ENCODE data around the gene ATP2B2.
A peak's percentile ranks its signal among the peaks of the same experiment; 100 is the strongest.

Gene ATP2B2

GRCh38 chr3:10389339-10389738 is 116.0 kb downstream of the ATP2B2 start (continued):
- TF ChIP-seq REST (tag by site-specific recombination; IDR thresholded peaks at IDR 0.05) (no peak), ZNF777 (tag by site-specific recombination; IDR thresholded peaks at IDR 0.05; ENCODE audit: borderline replicate concordance) (no peak), ZNF426 (tag by site-specific recombination; IDR thresholded peaks at IDR 0.05) (no peak), ZNF701 (tag by site-specific recombination; IDR thresholded peaks at IDR 0.05) (no peak)

GRCh38 chr3:10387881-10388609 is 117.3 kb downstream of the ATP2B2 start:
- no peak overlapping the region for H3K4me3 ChIP-seq (ENCODE audit: low read depth, low read length)
- CTCF ChIA-PET: no interaction called here
- POLR2A ChIA-PET: no interaction called here
- no peaks in the 10 kb centered on the region for H3K4me1 ChIP-seq (ENCODE audit: control insufficient read depth, insufficient read depth, low read length)
- no peaks in the 10 kb centered on the region for H3K36me3 ChIP-seq (ENCODE audit: control insufficient read depth in 2 of 2, insufficient read depth in 1 of 2, low read length in 2 of 2)
- TF ChIP-seq ZNF311 (tag by site-specific recombination; IDR thresholded peaks at IDR 0.05; ENCODE audit: borderline replicate concordance): 0 out of 2 replicates have a peak, but pooled peaks have one; percentile 36
- TF ChIP-seq ZNF184 (tag by site-specific recombination; IDR thresholded peaks at IDR 0.05): no peak; the same call in 1 of the 2 replicates
- peak; percentile 68 for TF ChIP-seq SETDB1 (IDR thresholded peaks at IDR 0.05; ENCODE audit: insufficient read length, low read length)
- no peak for TF ChIP-seq ZNF354C (tag by site-specific recombination; IDR thresholded peaks at IDR 0.05; ENCODE audit: borderline replicate concordance, low read depth)
- no peaks in the 10 kb centered on the region for H3K9me3 ChIP-seq (ENCODE audit: control insufficient read depth, insufficient read depth, low read depth, low read length)
- H3K27ac ChIP-seq (ENCODE audit: extremely low read depth, low read depth, low read length): no peak overlapping the region

GRCh38 chr3:10386121-10386520 is 119.3 kb downstream of the ATP2B2 start:
- ChIA-PET CTCF (no interaction called here), POLR2A (no interaction called here)
- no peaks in the 10 kb centered on the region for H3K9me3 ChIP-seq (ENCODE audit: control insufficient read depth, insufficient read depth, low read depth, low read length)
- no peaks in the 10 kb centered on the region for H3K4me1 ChIP-seq (ENCODE audit: control insufficient read depth, insufficient read depth, low read length)
- H3K27ac ChIP-seq (ENCODE audit: extremely low read depth, low read depth, low read length): no peak overlapping the region
- no peaks in the 10 kb centered on the region for H3K36me3 ChIP-seq (ENCODE audit: control insufficient read depth in 2 of 2, insufficient read depth in 1 of 2, low read length in 2 of 2)
- TF ChIP-seq ZNF664 (tag by site-specific recombination; IDR thresholded peaks at IDR 0.05) (no peak), SCRT1 (tag by site-specific recombination; IDR thresholded peaks at IDR 0.05; ENCODE audit: borderline replicate concordance) (no peak), ZNF596 (tag by site-specific recombination; IDR thresholded peaks at IDR 0.05) (no peak), PRDM2 (tag by site-specific recombination; IDR thresholded peaks at IDR 0.05; ENCODE audit: borderline replicate concordance) (no peak), ZNF362 (tag by site-specific recombination; IDR thresholded peaks at IDR 0.05) (no peak)
- H3K4me3 ChIP-seq (ENCODE audit: low read depth, low read length): no peak overlapping the region
